Testis (tissue), 3 donors: ENCODE data around the gene RIOX2. TPM values are rescaled to one million over a fixed set of nuclear protein-coding genes. Genes with fewer than 3 reads are reported as not detected.

Experiments
- DNase-seq: peaks from one replicate; pipeline ENCODE4 v3.0.0-alpha.2; 2019
- H3K27ac ChIP-seq, 2 donors: fragments of 200-600 bp; sonication (generic); one replicate each; pipeline ENCODE4 v1.5.1; 2019
- H3K27me3 ChIP-seq: fragments of 200-600 bp; sonication (generic); one replicate; pipeline ENCODE4 v1.5.1; 2019
- H3K36me3 ChIP-seq: fragments of 200-600 bp; sonication (generic); one replicate; pipeline ENCODE4 v1.5.1; 2017; ENCODE audit warnings: low read depth; ENCODE audit errors: missing control alignments
- H3K4me1 ChIP-seq: fragments of 200-600 bp; sonication (generic); one replicate; pipeline ENCODE4 v1.5.1; 2019
- H3K4me3 ChIP-seq, 2 donors: fragments of 200-600 bp; sonication (generic); one replicate each; pipeline ENCODE4 v1.5.1; 2017 to 2019
- H3K9me3 ChIP-seq: fragments of 200-600 bp; sonication (generic); one replicate; pipeline ENCODE4 v1.5.1; 2017
- POLR2A ChIP-seq: fragments of 450-650 bp; IDR thresholded peaks from one replicate; pipeline ENCODE4 v1.6.1; 2017; ENCODE audit warnings: antibody characterized with exemption, mild to moderate bottlenecking, moderate library complexity
- WGBS, 2 donors: methylation state at CpG; one replicate each; pipeline ENCODE4 v1.1.5; 2018; 5-methylcytosine and 5-hydroxymethylcytosine counted together
- intact Hi-C: fragments of 100-400 bp; cut with DNase I; formaldehyde crosslinking; loops from one replicate; pipeline ENCODE4 v1.15.1; 2023; ENCODE audit warnings: low total_unique reads
- polyA plus RNA-seq: library from polyadenylated mRNA; stranded (reverse); fragments of 350-450 nt; fragmentation: Illumina TruSeq; extraction: RNeasy Lipid Tissue Mini Kit (QIAGEN cat#74804); gene quantifications from one replicate; pipeline ENCODE4 v1.2.3, GENCODE V29; 2014; ENCODE audit warnings: low read depth, low replicate concordance; ENCODE audit not compliant: insufficient read depth
- total RNA-seq, 2 donors: library from RNA; depleted of rRNA; stranded (reverse); fragments of >200 nt; gene quantifications; one replicate each; pipeline ENCODE4 v1.2.3, GENCODE V29; 2016
- TF ChIP-seq, protein P1 (sequence below), 3 experiments: fragments of 450-650 bp in 2 of 3; fragments of 200-600 bp in 1 of 3; sonication (generic) in 1 of 3; IDR thresholded peaks; one replicate each; pipeline ENCODE4 v1.5.1; 2016 to 2019; ENCODE audit warnings: antibody characterized with exemption in 3 of 3, mild to moderate bottlenecking in 2 of 3, moderate library complexity in 1 of 3

Gene RIOX2
- total and polyA plus RNA-seq, 3 donors from 2014 or later, result 14.0 to 22.5 (median 16.3) TPM

GRCh38 chr3:97942801-97943546, 29.3 kb downstream of the RIOX2 start:
- intact Hi-C loops, result no loop called here
- TF ChIP-seq POLR2A, result no peak
- TF ChIP-seq, protein P1, sequence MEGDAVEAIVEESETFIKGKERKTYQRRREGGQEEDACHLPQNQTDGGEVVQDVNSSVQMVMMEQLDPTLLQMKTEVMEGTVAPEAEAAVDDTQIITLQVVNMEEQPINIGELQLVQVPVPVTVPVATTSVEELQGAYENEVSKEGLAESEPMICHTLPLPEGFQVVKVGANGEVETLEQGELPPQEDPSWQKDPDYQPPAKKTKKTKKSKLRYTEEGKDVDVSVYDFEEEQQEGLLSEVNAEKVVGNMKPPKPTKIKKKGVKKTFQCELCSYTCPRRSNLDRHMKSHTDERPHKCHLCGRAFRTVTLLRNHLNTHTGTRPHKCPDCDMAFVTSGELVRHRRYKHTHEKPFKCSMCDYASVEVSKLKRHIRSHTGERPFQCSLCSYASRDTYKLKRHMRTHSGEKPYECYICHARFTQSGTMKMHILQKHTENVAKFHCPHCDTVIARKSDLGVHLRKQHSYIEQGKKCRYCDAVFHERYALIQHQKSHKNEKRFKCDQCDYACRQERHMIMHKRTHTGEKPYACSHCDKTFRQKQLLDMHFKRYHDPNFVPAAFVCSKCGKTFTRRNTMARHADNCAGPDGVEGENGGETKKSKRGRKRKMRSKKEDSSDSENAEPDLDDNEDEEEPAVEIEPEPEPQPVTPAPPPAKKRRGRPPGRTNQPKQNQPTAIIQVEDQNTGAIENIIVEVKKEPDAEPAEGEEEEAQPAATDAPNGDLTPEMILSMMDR (IDR thresholded peaks at IDR 0.05), result no peak
- H3K27me3 ChIP-seq, result no peaks in the 10 kb centered on the region
- no peak overlapping the region for H3K4me3 ChIP-seq
- H3K9me3 ChIP-seq, result no peaks in the 10 kb centered on the region
- no peaks in the 10 kb centered on the region for H3K4me1 ChIP-seq
- DNase-seq, result no peak
- no peaks in the 10 kb centered on the region for H3K36me3 ChIP-seq
- no peak overlapping the region for H3K27ac ChIP-seq
- 67 to 74% methylated on average over 4 of the region's 4 CpGs for WGBS, 2 donors

DNA sequence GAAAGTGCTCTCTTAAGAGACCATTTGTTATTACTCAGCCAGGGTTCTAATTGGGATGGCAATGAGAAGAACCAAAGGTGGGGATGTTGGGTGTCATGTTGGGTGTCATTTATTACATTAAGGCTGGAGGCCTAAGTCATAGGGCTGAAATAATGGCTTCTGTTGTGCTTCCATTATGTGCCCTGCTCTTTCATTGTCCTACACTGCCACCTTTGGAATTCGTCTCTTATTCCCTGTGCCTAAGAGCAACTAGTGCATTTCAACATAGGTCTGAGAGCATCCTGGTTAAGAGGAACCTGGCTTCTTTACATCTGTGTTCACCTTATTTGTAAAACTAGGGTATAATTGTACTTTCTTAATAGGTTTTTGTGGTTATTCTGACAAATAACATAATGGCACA, 32.2 kb downstream of the RIOX2 start:
- intact Hi-C loops, result no loop called here
- DNase-seq, result no peak
- Histone ChIP-seq H3K36me3 (no peaks in the 10 kb centered on the region), H3K27ac (no peak overlapping the region), H3K4me3 (no peak overlapping the region), H3K9me3 (no peaks in the 10 kb centered on the region), H3K4me1 (no peaks in the 10 kb centered on the region), H3K27me3 (no peaks in the 10 kb centered on the region)
- WGBS, 2 donors, result 80 to 84% methylated on average over 1 of the region's 1 CpG
- no peak for TF ChIP-seq POLR2A
- TF ChIP-seq, protein P1 (IDR thresholded peaks at IDR 0.05), result no peak

DNA sequence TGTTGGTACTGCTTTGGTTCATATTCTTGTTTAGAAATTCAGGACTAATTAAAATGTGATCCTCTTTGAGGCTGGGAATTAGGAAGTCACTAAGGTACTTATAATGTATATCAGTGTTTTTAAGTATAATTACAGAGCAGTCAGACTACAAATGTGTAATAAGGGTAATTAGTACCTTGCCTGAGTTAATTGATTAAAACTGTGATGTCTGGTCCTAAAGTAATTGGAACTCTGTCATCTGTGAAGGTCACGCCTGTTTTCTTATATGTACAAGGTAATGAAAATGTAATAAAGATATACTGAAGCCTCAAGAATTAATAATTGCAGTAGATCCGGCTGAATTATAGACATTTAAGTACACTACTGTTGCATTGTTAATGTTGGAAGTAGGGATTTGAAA, 32.8 kb downstream of the RIOX2 start:
- Histone ChIP-seq H3K4me1 (no peaks in the 10 kb centered on the region), H3K9me3 (no peaks in the 10 kb centered on the region), H3K27ac (no peak overlapping the region), H3K36me3 (no peaks in the 10 kb centered on the region), H3K4me3 (no peak overlapping the region), H3K27me3 (no peaks in the 10 kb centered on the region)
- intact Hi-C loops, result no loop called here
- WGBS, 2 donors, result 84 to 92% methylated on average over 2 of the region's 2 CpGs
- TF ChIP-seq, protein P1 (IDR thresholded peaks at IDR 0.05), result no peak
- no peak for TF ChIP-seq POLR2A
- DNase-seq, result no peak

- no peak overlapping the region for H3K27ac ChIP-seq
- TF ChIP-seq, protein P1 (IDR thresholded peaks at IDR 0.05), result no peak
- TF ChIP-seq POLR2A, result no peak
- no peaks in the 10 kb centered on the region for H3K4me1 ChIP-seq
- no peak overlapping the region for H3K4me3 ChIP-seq
- intact Hi-C loops, result no loop called here
- WGBS, 2 donors, result 90 to 91% methylated on average over 1 of the region's 1 CpG
- H3K36me3 ChIP-seq, result no peaks in the 10 kb centered on the region
- no peaks in the 10 kb centered on the region for H3K9me3 ChIP-seq
- H3K27me3 ChIP-seq, result no peaks in the 10 kb centered on the region
- no peak for DNase-seq
Observed at GRCh38 chr3:97938444-97938843, 33.8 kb downstream of the RIOX2 start.

DNA sequence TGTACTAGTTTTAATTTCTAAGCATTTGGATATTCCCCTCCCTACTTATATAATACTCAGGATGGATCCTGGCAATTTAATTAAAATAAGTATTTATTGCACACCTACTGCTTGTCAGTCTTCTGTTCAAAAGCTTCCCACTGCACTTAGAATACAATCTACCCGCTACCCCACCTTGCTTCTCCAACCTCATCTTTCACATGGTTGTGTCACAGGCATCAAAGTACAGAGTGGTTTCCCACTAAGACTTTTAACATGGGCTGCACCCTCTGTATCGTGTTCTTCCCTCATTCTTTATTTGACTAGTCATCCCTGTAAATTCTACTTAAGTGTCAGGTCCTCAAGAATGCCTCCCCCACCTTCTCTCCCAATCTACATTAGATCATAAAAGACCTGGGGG, 35.0 kb downstream of the RIOX2 start:
- H3K9me3 ChIP-seq, result no peaks in the 10 kb centered on the region
- no peak overlapping the region for H3K27ac ChIP-seq
- WGBS, 2 donors, result 75 to 88% methylated on average over 2 of the region's 2 CpGs
- H3K36me3 ChIP-seq, result no peaks in the 10 kb centered on the region
- no peak overlapping the region for H3K4me3 ChIP-seq
- no peaks in the 10 kb centered on the region for H3K4me1 ChIP-seq
- intact Hi-C loops, result no loop called here
- H3K27me3 ChIP-seq, result no peaks in the 10 kb centered on the region
- DNase-seq, result no peak
- TF ChIP-seq POLR2A, result no peak
- TF ChIP-seq, protein P1 (IDR thresholded peaks at IDR 0.05), result no peak
